CD4-positive, alpha-beta memory T cell (primary cell): ENCODE measurements around the gene SLC34A3. TPM values are rescaled to one million over a fixed set of nuclear protein-coding genes. Genes with fewer than 3 reads are reported as not detected.

Source experiments
- CTCF ChIA-PET: fragments of 350-600 bp; sonication (Branson Sonifier 250); formaldehyde crosslinking; loops from one replicate; lab custom pipeline; 2021; ENCODE audit warnings: inconsistent platforms; ENCODE audit not compliant: partially characterized antibody; lab: Charles Lee
- POLR2A ChIA-PET: fragments of 350-600 bp; sonication (Branson Sonifier 250); formaldehyde crosslinking; loops from one replicate; lab custom pipeline; 2021; ENCODE audit not compliant: partially characterized antibody; lab: Charles Lee
- DNase-seq, 5 donors: peaks; one replicate each; pipeline versions ENCODE4 v3.0.0 to v3.0.0-alpha.2; 2020 to 2022; ENCODE audit warnings: mixed read lengths in 1 of 5
- H3K27ac ChIP-seq: one replicate; pipeline ENCODE4 v1.7.0; 2013; ENCODE audit warnings: low read depth, low read length
- H3K27me3 ChIP-seq: 2 replicates; pipeline ENCODE4 v1.7.0; 2013; ENCODE audit warnings: mild to moderate bottlenecking, low read length, moderate library complexity; ENCODE audit not compliant: insufficient read depth
- H3K36me3 ChIP-seq: 2 replicates; pipeline ENCODE4 v1.7.0; 2013; ENCODE audit warnings: mild to moderate bottlenecking, low read length, moderate library complexity; ENCODE audit not compliant: insufficient read depth
- H3K4me1 ChIP-seq: 2 replicates; pipeline ENCODE4 v1.7.0; 2013; ENCODE audit warnings: mild to moderate bottlenecking, low read length, moderate library complexity; ENCODE audit not compliant: insufficient read depth
- H3K4me3 ChIP-seq, 2 donors: one replicate each; pipeline ENCODE4 v1.7.0; 2013; ENCODE audit warnings: low read length in 2 of 2, mild to moderate bottlenecking in 1 of 2
- H3K9me3 ChIP-seq, 2 donors: one replicate each; pipeline ENCODE4 v1.7.0; 2013; ENCODE audit warnings: low read length in 2 of 2, control low read depth in 1 of 2; ENCODE audit not compliant: control insufficient read depth in 1 of 2
- H3K27ac Mint-ChIP-seq, 7 donors: one replicate each; pipeline ENCODE4 v1.8.0; 2020 to 2021; ENCODE audit warnings: mixed read lengths in 7 of 7, mild to moderate bottlenecking in 6 of 7, inconsistent platforms in 3 of 7, moderate library complexity in 3 of 7
- H3K27me3 Mint-ChIP-seq, 2 donors: one replicate each; pipeline ENCODE4 v1.8.0; 2020 to 2021; ENCODE audit warnings: mixed read lengths in 2 of 2
- H3K36me3 Mint-ChIP-seq, 2 donors: one replicate each; pipeline ENCODE4 v1.8.0; 2020 to 2021; ENCODE audit warnings: mixed read lengths in 2 of 2, inconsistent platforms in 1 of 2, mild to moderate bottlenecking in 1 of 2
- H3K4me1 Mint-ChIP-seq, 4 donors: one replicate each; pipeline ENCODE4 v1.8.0; 2020 to 2021; ENCODE audit warnings: mixed read lengths in 4 of 4, mild to moderate bottlenecking in 1 of 4
- H3K4me3 Mint-ChIP-seq, 8 donors: one replicate each; pipeline ENCODE4 v1.8.0; 2020 to 2021; ENCODE audit warnings: mixed read lengths in 8 of 8, mild to moderate bottlenecking in 7 of 8, moderate library complexity in 6 of 8, inconsistent platforms in 3 of 8
- H3K9me3 Mint-ChIP-seq, 8 donors: one replicate each; pipeline ENCODE4 v1.8.0; 2020 to 2021; ENCODE audit warnings: mixed read lengths in 8 of 8, mild to moderate bottlenecking in 5 of 8, inconsistent platforms in 3 of 8, moderate library complexity in 1 of 8
- intact Hi-C: fragments of 100-400 bp; cut with micrococcal nuclease; formaldehyde crosslinking; loops from one replicate; pipeline ENCODE4 v1.15.1; 2023
- polyA plus RNA-seq, 2 donors: library from polyadenylated mRNA; unstranded; fragments of 300-500 nt; fragmentation: Illumina TruSeq; gene quantifications; one replicate each; pipeline ENCODE4 v1.2.3, GENCODE V29; 2021
- total RNA-seq, 2 experiments: library from RNA; stranded (reverse); gene quantifications; one replicate each; pipeline ENCODE4 v1.2.3, GENCODE V29; 2021

SLC34A3 gene
- total and polyA plus RNA-seq, 4 experiments from 2014 or later: not detected

- Mint-ChIP-seq H3K27ac (peak overlapping the region in 2 of 7 donors; percentile 42 to 65), H3K36me3 (peaks cover 20 to 25% of the 10 kb centered on the region in 2 donors), H3K4me3 (no peak overlapping the region), H3K27me3 (no peaks in the 10 kb centered on the region), H3K9me3 (no peaks in the 10 kb centered on the region), H3K4me1 (peaks cover 12 to 27% (median 19%) of the 10 kb centered on the region in 4 donors)
- Histone ChIP-seq H3K36me3 (peaks cover 9% of the 10 kb centered on the region), H3K27me3 (no peaks in the 10 kb centered on the region), H3K27ac (no peak overlapping the region), H3K9me3 (no peaks in the 10 kb centered on the region), H3K4me3 (no peak overlapping the region), H3K4me1 (peaks cover 11% of the 10 kb centered on the region)
- intact Hi-C loops: no loop called here
- CTCF ChIA-PET: no interaction called here
- POLR2A ChIA-PET: interaction anchor here (1.2 kb wide), 1 partner anchor 31 kb away, joined by 3 read pairs; the partner anchor contains the start of gene TUBB4B
- DNase-seq: no peak
Observed at GRCh38 chr9:137271696-137272076, 41.0 kb downstream of the SLC34A3 start.

- DNase-seq: no peak
- Histone ChIP-seq H3K27me3 (no peaks in the 10 kb centered on the region), H3K4me3 (no peak overlapping the region), H3K27ac (no peak overlapping the region), H3K36me3 (peaks cover 9% of the 10 kb centered on the region), H3K4me1 (peaks cover 17% of the 10 kb centered on the region), H3K9me3 (no peaks in the 10 kb centered on the region)
- no peak overlapping the region for H3K27ac Mint-ChIP-seq
- CTCF ChIA-PET: interaction anchor here (1.0 kb wide), 1 partner anchor 10 kb away, joined by 3 read pairs; no protein-coding TSS in a partner anchor
- no peaks in the 10 kb centered on the region for H3K9me3 Mint-ChIP-seq
- H3K27me3 Mint-ChIP-seq: no peaks in the 10 kb centered on the region
- intact Hi-C loops: no loop called here
- H3K36me3 Mint-ChIP-seq: peaks cover 20 to 25% of the 10 kb centered on the region in 2 donors
- H3K4me3 Mint-ChIP-seq: no peak overlapping the region
- peaks cover 13 to 32% (median 22%) of the 10 kb centered on the region in 4 donors for H3K4me1 Mint-ChIP-seq
- POLR2A ChIA-PET: interaction anchor here (0.7 to 2.0 kb wide), 2 partner anchors 16 to 32 kb away, joined by 3 to 7 read pairs; partner anchors contain the start of gene TUBB4B
Observed at GRCh38 chr9:137272241-137273094, 41.8 kb downstream of the SLC34A3 start.

- Mint-ChIP-seq H3K9me3 (no peaks in the 10 kb centered on the region), H3K27me3 (peaks cover 0 to 1% of the 10 kb centered on the region in 2 donors), H3K4me1 (peaks cover 13 to 36% (median 22%) of the 10 kb centered on the region in 4 donors), H3K36me3 (peaks cover 17 to 23% of the 10 kb centered on the region in 2 donors), H3K4me3 (no peak overlapping the region), H3K27ac (no peak overlapping the region)
- CTCF ChIA-PET: interaction anchor here (1.0 kb wide), 1 partner anchor 9 kb away, joined by 3 read pairs; no protein-coding TSS in a partner anchor
- Histone ChIP-seq H3K4me3 (no peak overlapping the region), H3K27me3 (no peaks in the 10 kb centered on the region), H3K27ac (no peak overlapping the region), H3K9me3 (no peaks in the 10 kb centered on the region), H3K4me1 (peaks cover 22% of the 10 kb centered on the region), H3K36me3 (peaks cover 5% of the 10 kb centered on the region)
- intact Hi-C loops: no loop called here
- no peak for DNase-seq
- POLR2A ChIA-PET: interaction anchor here (0.6 to 2.0 kb wide), 3 partner anchors 17 to 205 kb away, joined by 3 to 7 read pairs (median 3); partner anchors contain the start of gene TUBB4B
Observed at GRCh38 chr9:137273095-137273490, 42.4 kb downstream of the SLC34A3 start.

GRCh38 chr9:137273611-137274320, 43.1 kb downstream of the SLC34A3 start:
- Histone ChIP-seq H3K36me3 (peaks cover 5% of the 10 kb centered on the region), H3K27me3 (no peaks in the 10 kb centered on the region), H3K27ac (no peak overlapping the region), H3K9me3 (no peaks in the 10 kb centered on the region), H3K4me3 (no peak overlapping the region), H3K4me1 (peaks cover 22% of the 10 kb centered on the region)
- Mint-ChIP-seq H3K9me3 (no peaks in the 10 kb centered on the region), H3K27ac (no peak overlapping the region), H3K36me3 (peaks cover 13 to 18% of the 10 kb centered on the region in 2 donors), H3K4me3 (no peak overlapping the region), H3K27me3 (peaks cover 0 to 1% of the 10 kb centered on the region in 2 donors), H3K4me1 (peaks cover 9 to 33% (median 21%) of the 10 kb centered on the region in 4 donors)
- POLR2A ChIA-PET: interaction anchor here (0.6 to 2.0 kb wide), 3 partner anchors 33 to 821 kb away, joined by 3 to 7 read pairs (median 3); partner anchors contain the start of gene TUBB4B
- intact Hi-C loops: no loop called here
- CTCF ChIA-PET: interaction anchor here (1.0 kb wide), 1 partner anchor 8 kb away, joined by 3 read pairs; no protein-coding TSS in a partner anchor
- DNase-seq: no peak

GRCh38 chr9:137275203-137275587, 44.5 kb downstream of the SLC34A3 start:
- H3K27me3 Mint-ChIP-seq: peaks cover 0 to 1% of the 10 kb centered on the region in 2 donors
- no peaks in the 10 kb centered on the region for H3K27me3 ChIP-seq
- H3K4me3 ChIP-seq: no peak overlapping the region
- intact Hi-C loops: no loop called here
- POLR2A ChIA-PET: no interaction called here
- no peaks in the 10 kb centered on the region for H3K9me3 Mint-ChIP-seq
- peak overlapping the region in 1 of 8 donors; percentile 43 for H3K4me3 Mint-ChIP-seq
- DNase-seq: no peak
- no peaks in the 10 kb centered on the region for H3K36me3 ChIP-seq
- peaks cover 5 to 7% of the 10 kb centered on the region in 2 donors for H3K36me3 Mint-ChIP-seq
- H3K4me1 ChIP-seq: peaks cover 22% of the 10 kb centered on the region
- H3K27ac Mint-ChIP-seq: peak overlapping the region in 1 of 7 donors; percentile 27
- no peaks in the 10 kb centered on the region for H3K9me3 ChIP-seq
- peaks cover 8 to 25% (median 17%) of the 10 kb centered on the region in 4 donors for H3K4me1 Mint-ChIP-seq
- no peak overlapping the region for H3K27ac ChIP-seq
- CTCF ChIA-PET: no interaction called here

GRCh38 chr9:137275588-137276472, 45.1 kb downstream of the SLC34A3 start:
- CTCF ChIA-PET: no interaction called here
- POLR2A ChIA-PET: interaction anchor here (2.0 kb wide), 1 partner anchor 35 kb away, joined by 10 read pairs; the partner anchor contains the start of gene TUBB4B
- DNase-seq: no peak

More at GRCh38 chr9:137275588-137276472, 45.1 kb downstream of the SLC34A3 start:
- H3K9me3 ChIP-seq: no peaks in the 10 kb centered on the region
- Mint-ChIP-seq H3K9me3 (no peaks in the 10 kb centered on the region), H3K36me3 (peaks cover 5 to 7% of the 10 kb centered on the region in 2 donors), H3K27me3 (peaks cover 0 to 1% of the 10 kb centered on the region in 2 donors), H3K27ac (peak overlapping the region in 1 of 7 donors; percentile 25), H3K4me1 (peaks cover 8 to 25% (median 17%) of the 10 kb centered on the region in 4 donors), H3K4me3 (peak overlapping the region in 3 of 8 donors; percentile 43 to 71 (median 67))
- H3K4me1 ChIP-seq: peaks cover 22% of the 10 kb centered on the region
- no peaks in the 10 kb centered on the region for H3K36me3 ChIP-seq
- intact Hi-C loops: no loop called here
- no peak overlapping the region for H3K4me3 ChIP-seq
- H3K27me3 ChIP-seq: no peaks in the 10 kb centered on the region
- no peak overlapping the region for H3K27ac ChIP-seq
